COLO668 (cell line): ENCODE measurements around the gene SDR39U1.

Experiments
- DNase-seq: peaks from one replicate; lab custom pipeline; 2025; ENCODE audit not compliant: unreplicated experiment; lab: John Stamatoyannopoulos, UW

SDR39U1 gene

GRCh38 chr14:24414077-24414476 lies 28.5 kb downstream of the SDR39U1 start:
- DNase-seq, result no peak

GRCh38 chr14:24411443-24412389 lies 30.9 kb downstream of the SDR39U1 start:
- peak; percentile 29 for DNase-seq

GRCh38 chr14:24409956-24410355 lies 32.6 kb downstream of the SDR39U1 start:
- DNase-seq, result no peak

GRCh38 chr14:24409192-24409591 lies 33.4 kb downstream of the SDR39U1 start:
- DNase-seq, result no peak

GRCh38 chr14:24408764-24409163 lies 33.8 kb downstream of the SDR39U1 start:
- DNase-seq, result no peak

GRCh38 chr14:24407608-24408325 lies 34.8 kb downstream of the SDR39U1 start:
- DNase-seq, result no peak

- DNase-seq, result no peak
Measured at GRCh38 chr14:24406416-24406815, 36.2 kb downstream of the SDR39U1 start.

- DNase-seq, result no peak
Measured at GRCh38 chr14:24404814-24405213, 37.8 kb downstream of the SDR39U1 start.

- DNase-seq, result no peak
Measured at GRCh38 chr14:24403294-24403998, 39.1 kb downstream of the SDR39U1 start.

- DNase-seq, result no peak
Measured at GRCh38 chr14:24401810-24402702, 40.5 kb downstream of the SDR39U1 start.

GRCh38 chr14:24399999-24400718 lies 42.4 kb downstream of the SDR39U1 start:
- no peak for DNase-seq

GRCh38 chr14:24399447-24399822 lies 43.1 kb downstream of the SDR39U1 start:
- no peak for DNase-seq

- no peak for DNase-seq
Measured at GRCh38 chr14:24398653-24399446, 43.7 kb downstream of the SDR39U1 start, which contains the start of gene NYNRIN. Gene NYNRIN, plus strand, starts transcription at chr14:24399003. Its CDS starts 244 bp downstream, at chr14:24399247.

GRCh38 chr14:24398293-24398652 lies 44.3 kb downstream of the SDR39U1 start:
- DNase-seq, result no peak

GRCh38 chr14:24397639-24398292 lies 44.8 kb downstream of the SDR39U1 start:
- DNase-seq, result no peak

- no peak for DNase-seq
Measured at GRCh38 chr14:24395609-24396582, 46.7 kb downstream of the SDR39U1 start.

- DNase-seq, result no peak
Measured at GRCh38 chr14:24394275-24394674, 48.3 kb downstream of the SDR39U1 start.
